PFSK-1 (cell line): ENCODE measurements around the gene UACA.

Source experiments
- POLR2AphosphoS5 ChIP-seq: IDR thresholded peaks from 2 replicates; pipeline ENCODE4 v1.6.1; 2012; ENCODE audit warnings: low read depth, mild to moderate bottlenecking, control low read depth, low read length, moderate library complexity
- TAF1 ChIP-seq: IDR thresholded peaks from 2 replicates; pipeline ENCODE4 v1.6.1; 2012; ENCODE audit warnings: low read length, control low read depth, borderline replicate concordance; ENCODE audit not compliant: insufficient read depth
- TF ChIP-seq, protein P1 (sequence below), 2 experiments: IDR thresholded peaks; 2 replicates each; pipeline versions ENCODE4 v1.6.1 to v1.8.0; 2011 to 2012; ENCODE audit warnings: low read depth in 2 of 2, low read length in 2 of 2, control low read depth in 1 of 2, inconsistent platforms in 1 of 2, mild to moderate bottlenecking in 1 of 2, moderate library complexity in 1 of 2; ENCODE audit not compliant: insufficient read depth in 1 of 2

GRCh38 chr15:70632079-70632478, 131.3 kb downstream of the UACA start:
- TF ChIP-seq POLR2AphosphoS5 (no peak), TAF1 (no peak)
- TF ChIP-seq, protein P1, sequence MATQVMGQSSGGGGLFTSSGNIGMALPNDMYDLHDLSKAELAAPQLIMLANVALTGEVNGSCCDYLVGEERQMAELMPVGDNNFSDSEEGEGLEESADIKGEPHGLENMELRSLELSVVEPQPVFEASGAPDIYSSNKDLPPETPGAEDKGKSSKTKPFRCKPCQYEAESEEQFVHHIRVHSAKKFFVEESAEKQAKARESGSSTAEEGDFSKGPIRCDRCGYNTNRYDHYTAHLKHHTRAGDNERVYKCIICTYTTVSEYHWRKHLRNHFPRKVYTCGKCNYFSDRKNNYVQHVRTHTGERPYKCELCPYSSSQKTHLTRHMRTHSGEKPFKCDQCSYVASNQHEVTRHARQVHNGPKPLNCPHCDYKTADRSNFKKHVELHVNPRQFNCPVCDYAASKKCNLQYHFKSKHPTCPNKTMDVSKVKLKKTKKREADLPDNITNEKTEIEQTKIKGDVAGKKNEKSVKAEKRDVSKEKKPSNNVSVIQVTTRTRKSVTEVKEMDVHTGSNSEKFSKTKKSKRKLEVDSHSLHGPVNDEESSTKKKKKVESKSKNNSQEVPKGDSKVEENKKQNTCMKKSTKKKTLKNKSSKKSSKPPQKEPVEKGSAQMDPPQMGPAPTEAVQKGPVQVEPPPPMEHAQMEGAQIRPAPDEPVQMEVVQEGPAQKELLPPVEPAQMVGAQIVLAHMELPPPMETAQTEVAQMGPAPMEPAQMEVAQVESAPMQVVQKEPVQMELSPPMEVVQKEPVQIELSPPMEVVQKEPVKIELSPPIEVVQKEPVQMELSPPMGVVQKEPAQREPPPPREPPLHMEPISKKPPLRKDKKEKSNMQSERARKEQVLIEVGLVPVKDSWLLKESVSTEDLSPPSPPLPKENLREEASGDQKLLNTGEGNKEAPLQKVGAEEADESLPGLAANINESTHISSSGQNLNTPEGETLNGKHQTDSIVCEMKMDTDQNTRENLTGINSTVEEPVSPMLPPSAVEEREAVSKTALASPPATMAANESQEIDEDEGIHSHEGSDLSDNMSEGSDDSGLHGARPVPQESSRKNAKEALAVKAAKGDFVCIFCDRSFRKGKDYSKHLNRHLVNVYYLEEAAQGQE (IDR thresholded peaks at IDR 0.05; ENCODE audit: insufficient read depth in 1 of 2, low read depth in 2 of 2, low read length in 2 of 2): no peak
